T-helper 1 cell treated with Interleukin-12 subunit alpha and Interleukin-12 subunit beta and Interleukin-4 antibody, amounts not matched to agents 30 ng/mL and 1 ng/mL, for 36 hours (primary cell): Measurements from ENCODE around the gene LIPC. TPM values are rescaled to one million over a fixed set of nuclear protein-coding genes. Genes with fewer than 3 reads are reported as not detected.

Experiments used
- intact Hi-C: fragments of 100-400 bp; cut with micrococcal nuclease; formaldehyde crosslinking; loops from one replicate; pipeline ENCODE4 v1.15.1; 2024
- total RNA-seq: library from RNA; stranded (reverse); gene quantifications from 2 replicates; pipeline ENCODE4 v1.2.3, GENCODE V29; 2022

Gene LIPC
- total RNA-seq, 1 donor from 2014 or later, result 4.4 TPM

DNA sequence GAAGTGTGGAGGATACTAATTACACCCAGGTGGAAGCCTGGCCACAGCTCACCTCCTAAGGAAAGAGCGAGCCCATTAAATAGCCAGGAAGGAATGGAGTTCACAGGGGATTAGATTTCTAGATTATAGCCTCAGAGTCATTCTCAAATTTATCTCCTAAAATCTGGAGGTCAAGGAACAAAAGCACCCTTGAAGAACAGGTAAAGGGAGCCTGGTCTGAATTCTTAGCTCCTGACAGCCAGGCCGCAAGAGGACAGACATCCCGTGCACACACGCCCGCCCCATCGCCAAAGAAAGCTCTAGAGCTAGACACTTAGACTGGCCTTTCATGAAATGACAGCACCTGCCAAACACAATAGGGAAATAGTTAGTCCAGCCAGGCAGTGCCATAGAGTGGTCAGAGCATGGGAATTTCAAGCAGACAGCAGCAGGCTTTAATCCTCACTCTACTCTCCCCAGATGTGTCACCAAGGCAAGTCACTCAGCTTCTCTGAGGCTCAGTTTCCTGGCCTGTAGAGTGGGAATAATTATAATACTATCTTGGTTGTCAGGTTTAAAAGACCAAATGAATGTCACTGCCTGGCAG, 59.2 kb downstream of the LIPC start:
- intact Hi-C loops, result no loop called here

DNA sequence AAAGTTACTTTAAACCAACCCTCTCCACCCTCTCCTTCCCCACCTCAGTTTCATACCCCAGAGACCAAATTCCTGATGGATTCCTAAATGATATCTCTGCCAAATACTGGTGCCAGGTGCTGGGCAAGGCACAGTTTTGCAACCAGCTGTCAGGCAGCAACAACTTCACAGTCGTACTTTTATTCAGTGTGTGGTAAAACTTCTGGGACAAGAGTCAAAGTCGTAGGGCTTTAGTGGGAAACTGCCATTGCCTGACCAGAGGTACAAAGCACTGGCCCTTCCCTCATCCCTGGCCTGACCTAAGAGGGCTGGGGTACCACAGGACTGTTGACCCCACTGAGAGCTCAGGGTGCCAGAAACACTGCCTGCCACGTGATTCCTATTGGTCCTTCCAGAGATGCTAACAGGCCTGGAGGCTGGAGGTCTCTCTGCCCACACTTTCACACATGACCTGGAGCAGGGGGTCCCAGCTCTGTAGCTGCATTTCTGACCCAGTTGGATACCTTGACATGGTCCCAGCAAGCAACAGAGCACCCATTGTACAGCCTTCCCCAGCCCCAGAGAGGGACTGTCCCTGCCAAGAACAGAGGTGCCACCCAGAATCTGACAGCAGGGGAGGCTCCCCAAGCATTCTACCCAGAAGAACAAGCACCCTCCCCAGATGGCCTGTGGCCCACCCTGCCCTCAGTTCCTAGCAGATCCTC, 59.9 kb downstream of the LIPC start:
- intact Hi-C loops, result no loop called here

DNA sequence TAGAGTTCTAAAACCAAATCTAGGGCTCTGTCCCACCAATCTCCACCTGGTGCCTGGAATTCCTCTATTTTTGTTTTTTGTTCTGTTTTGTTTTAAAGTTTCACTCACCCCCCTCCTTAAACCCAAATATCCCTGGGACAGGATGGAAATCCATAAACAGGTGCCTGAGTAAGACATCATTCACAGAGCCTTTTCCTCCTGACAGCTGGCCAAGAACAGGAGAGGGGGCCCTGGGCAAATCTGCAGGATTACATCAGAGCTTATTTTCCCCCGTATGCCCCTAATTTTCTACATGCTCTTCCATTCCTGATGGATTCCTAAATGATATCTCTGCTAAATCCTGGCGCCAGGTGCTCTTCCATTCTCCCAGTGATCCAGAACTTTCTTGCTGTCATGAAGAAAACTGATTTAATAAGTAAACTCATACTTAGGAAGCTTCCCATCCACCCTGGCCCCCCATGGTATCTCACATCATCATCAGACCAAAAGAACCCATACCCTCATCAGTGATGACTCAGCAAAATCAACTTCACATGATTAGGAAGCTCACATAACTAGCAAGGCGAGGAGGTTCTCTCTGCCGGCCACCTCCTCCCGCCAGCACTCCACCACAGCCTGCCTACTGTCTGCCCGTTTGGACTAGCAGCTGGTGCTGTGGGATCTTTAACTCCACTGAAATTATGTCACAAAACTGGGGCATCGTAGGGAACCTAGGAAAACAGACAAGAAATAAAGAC, 61.0 kb downstream of the LIPC start:
- intact Hi-C loops, result no loop called here

DNA sequence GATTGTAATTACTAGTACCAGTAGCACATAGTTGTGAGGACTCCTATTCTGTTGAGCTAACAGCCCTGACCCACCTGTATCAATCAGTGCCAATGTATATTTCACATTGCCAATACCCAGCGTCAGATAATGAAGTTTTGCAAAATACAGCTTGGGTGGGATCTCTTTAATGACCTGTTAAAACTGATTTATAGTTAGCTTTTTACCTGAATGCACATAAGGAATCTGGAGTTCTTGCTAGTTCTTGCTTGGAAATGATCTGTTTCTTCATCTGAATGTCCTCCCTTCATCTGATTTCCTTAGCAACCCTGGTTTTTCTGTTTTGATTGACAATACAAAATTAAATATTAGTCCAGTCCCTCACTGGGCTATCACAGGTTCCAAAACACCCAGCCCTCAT, 62.8 kb downstream of the LIPC start:
- intact Hi-C loops, result no loop called here

DNA sequence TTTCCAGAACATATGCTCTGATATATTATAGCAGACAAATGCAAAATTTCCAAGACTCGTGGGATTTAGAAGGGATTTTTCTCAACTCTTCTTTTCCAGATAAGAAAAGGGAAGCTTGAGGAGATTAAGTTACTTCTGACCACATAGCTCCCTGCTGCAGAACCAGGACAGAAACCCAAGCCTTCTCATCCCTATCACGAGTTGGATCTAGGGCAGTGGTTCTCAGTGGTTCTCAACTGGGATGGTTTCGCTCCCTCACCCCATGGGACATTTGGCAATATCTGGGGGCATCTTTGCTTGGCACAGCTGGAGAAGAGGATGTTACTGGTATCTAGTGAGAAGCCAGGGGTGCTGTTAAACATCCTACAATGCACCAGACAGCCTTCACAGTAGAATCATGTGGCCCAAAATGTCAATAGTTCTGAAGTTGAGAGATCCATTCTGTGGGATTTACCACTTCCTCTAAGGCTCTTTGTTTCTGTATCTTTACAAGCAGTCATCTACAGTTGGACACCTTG, 64.2 kb downstream of the LIPC start:
- intact Hi-C loops, result loop anchor here (1.0 kb wide), 2 partner anchors 8 to 12 kb away; no protein-coding TSS in a partner anchor

DNA sequence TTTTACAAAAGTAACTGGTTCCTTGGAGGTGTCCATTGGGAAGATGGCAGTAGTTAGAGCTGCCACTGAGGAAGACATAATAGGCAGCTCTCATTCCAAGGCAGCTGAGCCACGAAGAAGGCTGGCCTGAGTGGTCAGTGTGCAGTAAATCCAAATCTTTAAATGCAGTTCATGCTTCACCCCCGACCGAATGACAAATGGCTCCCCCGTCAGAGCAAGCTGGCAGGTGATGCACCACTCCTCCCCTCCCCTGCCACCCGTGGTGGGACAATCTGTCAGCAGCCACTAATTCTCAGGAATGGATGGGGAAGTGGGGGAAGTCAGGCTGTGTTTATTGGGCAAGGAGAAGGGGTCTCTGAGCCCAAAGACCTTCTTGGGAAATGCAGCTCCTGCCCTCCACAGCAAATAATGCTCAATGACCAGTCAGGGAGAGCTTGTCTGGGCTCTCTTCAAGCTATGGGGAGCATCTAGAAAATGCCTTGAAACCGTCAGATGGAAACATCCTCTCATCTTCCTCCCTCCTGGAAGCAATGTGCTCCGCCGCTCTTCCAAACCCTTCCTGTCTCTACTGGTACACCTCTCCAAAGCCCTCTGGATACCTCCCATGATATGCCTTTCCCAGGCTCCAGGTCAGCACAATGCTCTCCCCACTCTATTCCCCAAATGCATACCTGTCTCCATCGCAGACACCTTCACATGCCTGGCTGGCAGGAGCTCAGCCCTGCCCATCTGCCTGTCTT, 65.4 kb downstream of the LIPC start:
- intact Hi-C loops, result no loop called here

DNA sequence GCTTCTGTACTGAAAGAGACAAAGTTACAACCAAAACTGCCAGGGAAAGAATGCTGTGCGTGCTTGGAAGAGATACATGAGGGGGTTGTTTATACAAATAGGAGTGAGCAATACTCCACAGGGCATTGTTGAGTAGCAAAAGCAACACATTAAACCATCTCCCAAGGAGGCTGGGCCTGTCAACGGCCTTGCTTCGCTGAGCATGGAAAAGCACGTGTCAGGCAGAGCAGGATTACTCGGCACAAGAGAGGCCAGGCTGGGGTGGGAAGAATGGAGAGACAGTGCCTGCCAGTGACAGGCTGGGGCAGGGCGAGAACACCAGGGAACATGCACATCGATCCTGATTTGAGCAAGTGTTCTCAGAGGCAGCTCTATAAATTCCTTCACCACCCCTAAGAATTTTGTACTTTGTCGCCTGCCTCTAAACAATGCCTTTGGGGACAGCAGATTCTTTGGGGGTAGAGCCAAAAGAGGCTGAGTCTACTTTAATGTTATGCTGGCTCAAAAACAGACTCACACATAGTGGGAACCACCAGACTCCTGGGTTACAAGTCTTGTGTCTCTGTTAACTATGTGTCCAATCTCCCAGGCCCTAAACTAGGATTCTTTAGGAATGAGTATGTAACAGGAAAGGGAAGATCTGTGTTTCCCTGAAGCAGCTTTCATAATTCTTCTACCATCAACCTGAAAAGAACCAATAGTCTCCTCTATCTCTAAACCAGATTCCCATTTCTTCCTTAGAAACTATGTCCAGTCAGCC, 67.2 kb downstream of the LIPC start:
- intact Hi-C loops, result no loop called here

DNA sequence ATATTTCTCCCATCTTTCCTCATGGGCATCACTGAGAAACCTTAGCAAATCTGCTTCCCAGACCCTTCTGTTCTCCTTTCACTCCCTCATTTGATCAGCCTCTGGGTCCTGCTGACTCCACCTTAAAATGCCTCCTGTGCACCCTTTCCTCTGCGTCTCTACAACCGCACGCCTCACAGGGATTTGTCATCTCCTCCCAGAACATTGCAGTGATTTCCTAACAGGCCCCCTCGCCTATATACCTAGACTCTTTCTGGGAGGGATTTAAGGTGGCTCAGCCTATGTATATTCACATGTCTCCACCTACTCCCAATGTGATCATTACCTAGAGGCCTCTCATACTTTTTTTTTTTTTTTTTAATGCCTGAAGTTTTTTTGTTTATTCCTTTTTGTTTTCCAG, 69.2 kb downstream of the LIPC start:
- intact Hi-C loops, result no loop called here

DNA sequence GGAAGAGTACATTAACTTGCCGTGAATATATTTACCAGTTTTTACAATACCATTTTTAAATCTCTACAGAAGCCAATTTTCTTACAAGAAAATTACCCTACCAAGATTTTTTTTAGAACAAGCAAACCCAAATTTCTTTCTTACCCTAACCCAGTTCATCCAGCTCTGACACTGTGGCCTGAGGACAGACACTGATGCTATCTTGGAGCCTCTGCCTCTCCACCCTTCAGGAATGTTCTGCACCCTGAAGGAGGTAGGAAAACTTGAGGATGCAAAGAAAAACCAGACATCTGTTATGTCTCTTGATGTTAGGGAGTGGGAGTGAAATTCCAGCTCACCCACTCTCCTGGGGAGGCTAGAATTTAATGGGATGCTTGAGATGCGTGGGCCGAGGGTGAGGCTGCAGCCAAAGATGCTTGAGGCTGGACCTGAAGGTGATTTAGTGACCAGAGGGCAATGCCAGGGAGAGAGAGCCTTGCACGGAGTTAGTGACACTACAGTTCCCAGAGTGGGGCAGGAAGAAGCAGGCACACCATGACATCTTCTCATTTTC, 69.9 kb downstream of the LIPC start:
- intact Hi-C loops, result no loop called here

DNA sequence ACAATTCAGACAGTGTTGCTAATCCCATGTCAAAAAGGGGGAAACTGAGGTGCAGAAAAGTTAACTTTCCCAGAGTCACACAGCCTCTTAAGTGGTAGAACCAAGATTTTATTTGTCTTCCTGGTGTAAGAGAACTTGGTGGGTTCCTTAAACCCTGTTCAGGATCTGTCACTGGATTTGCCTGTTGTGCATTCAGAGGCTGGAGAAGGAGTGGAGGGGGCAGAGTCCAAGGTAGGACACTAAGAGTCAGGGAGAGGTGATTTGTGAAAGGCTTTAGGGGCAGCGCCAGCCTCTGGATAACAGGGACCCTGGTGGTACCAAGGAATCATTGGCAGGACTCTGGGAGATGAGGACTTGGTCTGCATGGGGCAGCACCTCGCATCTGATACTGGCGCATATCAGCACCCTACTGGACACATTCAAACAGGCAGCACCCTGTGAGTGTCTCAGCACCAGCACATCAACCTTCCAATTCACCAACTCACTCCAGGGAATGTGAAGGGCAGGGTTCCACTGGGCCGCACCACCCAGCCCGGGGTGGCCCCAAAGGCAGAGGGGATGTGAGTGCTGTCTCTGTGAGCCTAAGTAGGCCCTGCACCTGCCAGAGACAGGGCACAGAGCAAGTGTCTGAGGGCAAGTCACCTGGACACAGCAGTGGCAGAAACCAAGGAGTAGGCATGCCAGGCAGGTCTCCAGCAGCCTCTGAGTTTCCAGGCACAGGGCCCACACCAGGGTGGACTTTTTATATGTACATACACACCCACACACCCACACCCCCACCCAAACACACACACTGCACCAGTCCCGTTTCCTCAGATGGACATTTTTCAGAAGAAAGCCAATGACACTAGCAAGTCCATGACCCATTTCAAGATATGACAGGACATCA, 71.6 kb downstream of the LIPC start:
- intact Hi-C loops, result loop anchor here (1.0 to 2.0 kb wide), 2 partner anchors 7 to 19 kb away; no protein-coding TSS in a partner anchor

DNA sequence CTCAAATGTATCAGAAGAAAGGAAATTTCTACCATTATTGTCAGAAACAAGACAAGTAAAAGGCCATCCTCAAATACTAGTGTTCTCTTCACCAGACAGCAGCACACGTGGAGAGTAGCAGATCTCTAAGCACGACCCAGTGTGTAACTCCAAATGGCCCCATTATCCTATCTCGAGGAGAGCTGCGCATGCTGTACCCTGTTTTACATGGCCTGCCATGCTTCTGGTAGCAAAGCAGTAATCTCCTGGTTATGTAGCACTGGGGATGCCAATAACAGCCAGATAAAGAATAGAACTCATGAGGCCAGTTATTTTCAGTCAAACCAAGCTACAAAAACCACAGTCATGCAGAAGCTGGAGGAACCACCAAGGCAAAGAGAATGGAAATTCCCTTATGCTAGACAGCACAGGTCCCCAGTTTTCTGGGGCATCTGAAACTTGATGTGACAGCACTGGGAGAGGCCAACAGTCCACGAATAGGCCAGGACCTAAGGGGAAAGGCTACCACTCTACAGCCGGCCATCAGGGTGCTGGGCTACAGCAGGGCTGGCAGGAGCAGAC, 73.0 kb downstream of the LIPC start:
- intact Hi-C loops, result loop anchor here (1.0 to 2.0 kb wide), 2 partner anchors 8 to 20 kb away; no protein-coding TSS in a partner anchor

DNA sequence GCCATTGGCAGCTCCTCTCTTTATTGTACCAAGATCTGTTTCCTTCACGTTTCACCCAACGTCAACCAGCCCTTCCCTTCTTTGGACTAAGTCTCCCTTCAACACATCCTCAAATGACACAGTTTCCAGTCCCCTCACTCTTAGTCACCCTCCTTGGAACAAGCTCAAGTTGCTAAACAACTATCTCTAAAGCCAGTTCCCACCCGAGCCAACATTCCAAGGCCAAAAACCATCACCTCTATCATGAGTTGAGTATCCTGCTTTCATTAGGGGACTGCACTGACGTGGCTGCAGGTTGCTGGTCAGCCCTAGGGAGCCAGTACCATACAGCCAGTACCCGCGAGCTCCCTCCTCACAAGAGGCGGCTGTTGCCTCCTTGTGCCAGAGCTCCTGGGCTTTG, 73.8 kb downstream of the LIPC start:
- intact Hi-C loops, result loop anchor here (2.0 kb wide), 1 partner anchor 21 kb away; no protein-coding TSS in a partner anchor

DNA sequence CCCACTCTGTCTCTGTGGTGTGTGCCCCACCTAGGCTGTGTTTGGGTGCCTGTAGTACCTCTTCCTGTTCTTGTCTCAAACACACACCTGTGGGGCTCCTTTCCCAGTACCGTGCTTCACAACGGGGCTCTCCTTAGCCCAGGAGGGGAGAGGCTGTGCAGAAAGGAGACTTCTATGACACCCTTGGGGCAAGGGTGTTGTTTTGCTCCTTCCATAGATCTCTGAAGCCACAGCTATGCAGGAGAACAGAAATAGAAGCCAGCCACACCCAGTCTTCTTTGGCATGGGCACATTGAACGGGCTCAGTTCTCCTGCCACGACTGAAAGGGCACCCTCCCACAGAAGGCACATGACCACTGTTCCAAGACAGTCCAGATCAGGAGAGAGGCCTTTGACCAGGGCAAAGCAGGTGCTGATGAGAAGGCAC, 74.3 kb downstream of the LIPC start:
- intact Hi-C loops, result no loop called here

DNA sequence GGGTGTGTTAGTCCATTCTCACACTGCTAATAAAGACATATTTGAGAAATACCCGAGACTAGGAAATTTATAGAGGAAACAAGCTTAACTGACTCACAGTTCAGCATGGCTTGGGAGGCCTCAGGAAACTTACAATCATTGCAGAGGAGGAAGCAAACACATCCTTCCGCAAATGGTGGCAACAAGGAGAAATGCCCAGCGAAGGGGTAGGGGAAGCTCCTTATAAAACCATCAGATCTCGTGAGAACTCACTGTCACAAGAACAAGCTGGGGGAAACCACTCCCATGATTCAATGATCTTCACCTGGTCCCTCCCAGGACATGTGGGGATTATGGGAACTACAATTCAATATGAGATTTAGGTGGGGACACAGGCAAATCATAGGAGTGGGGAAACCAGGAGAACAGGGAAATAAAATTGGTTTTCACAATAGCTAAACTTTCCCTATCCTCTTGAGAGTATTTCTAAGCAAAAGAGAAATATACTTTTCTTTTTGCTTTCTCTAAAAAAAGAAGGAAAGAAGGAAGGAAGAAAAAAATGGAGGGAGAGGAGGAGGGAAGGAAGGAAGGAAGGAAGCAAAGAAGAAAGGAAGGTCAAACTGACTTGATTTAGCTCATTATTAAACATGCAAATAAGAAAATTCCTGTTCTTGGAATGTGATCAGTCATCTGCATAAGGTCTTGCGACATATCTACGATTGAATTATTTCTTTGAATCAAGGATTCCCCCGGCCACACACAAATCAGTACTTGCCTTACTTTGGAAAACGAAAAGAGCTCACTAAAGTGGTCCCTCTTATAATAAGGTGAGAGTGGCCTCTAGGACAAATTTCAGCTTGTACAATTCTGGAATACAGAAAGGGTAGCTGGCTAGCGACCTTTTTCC, 75.2 kb downstream of the LIPC start:
- intact Hi-C loops, result loop anchor here (1.0 kb wide), 1 partner anchor 8 kb away; no protein-coding TSS in a partner anchor

DNA sequence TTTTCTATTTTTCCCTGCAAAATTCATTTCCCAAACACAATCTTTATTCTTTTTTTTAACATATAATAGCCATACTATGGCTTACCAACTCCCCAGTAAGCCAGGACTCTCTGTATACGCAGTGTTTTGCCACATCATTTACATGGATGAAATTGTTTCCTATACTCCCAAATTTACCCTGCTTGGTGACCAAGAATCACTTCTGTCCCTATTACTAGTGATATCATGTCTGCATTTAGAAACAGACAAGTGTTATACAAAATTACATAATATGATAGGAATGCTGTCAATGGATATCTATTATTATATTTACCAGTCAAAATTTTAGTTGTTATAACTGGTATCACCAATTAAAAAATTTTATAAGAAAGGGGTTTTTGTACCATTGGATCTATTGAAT, 77.8 kb downstream of the LIPC start:
- intact Hi-C loops, result no loop called here

DNA sequence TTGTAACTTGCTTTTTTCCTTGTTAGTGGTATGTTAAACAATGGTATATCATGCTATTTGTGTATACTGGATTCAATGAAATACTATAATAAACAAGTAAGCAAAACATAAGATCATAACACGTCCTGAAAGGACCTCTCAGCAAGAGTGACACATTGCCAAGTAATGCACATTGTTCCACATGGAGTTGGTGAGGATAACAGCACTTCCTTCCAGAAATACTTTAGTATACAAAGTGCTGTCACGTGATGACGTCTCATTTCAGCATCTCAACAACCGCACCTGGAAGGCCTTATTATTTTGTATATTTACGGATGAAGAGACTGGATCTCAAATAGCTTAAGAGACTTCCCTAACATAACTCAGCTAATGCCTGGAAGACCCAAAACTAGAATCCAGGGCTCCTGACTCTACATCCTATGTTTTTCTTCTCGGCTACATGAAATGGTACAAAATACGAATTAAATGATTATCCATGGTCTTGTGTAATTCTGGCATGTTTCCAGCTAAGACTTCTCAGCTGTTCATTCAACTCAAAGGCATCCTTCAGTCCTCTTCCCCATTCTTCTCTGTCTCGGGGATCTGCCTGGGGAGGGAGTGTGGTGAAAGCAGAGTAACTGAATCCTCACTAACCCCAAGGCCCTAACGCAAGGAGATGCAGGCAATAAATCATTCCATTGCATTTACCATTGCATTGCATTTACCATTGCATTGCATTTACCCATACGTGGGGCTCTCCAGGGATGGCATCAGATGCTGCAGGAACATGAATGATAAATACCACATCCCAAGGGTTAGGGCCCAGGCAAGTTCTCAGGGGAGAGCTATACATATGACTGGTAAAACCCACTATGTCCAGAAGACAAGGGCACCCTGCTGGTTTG, 79.2 kb downstream of the LIPC start:
- intact Hi-C loops, result no loop called here

DNA sequence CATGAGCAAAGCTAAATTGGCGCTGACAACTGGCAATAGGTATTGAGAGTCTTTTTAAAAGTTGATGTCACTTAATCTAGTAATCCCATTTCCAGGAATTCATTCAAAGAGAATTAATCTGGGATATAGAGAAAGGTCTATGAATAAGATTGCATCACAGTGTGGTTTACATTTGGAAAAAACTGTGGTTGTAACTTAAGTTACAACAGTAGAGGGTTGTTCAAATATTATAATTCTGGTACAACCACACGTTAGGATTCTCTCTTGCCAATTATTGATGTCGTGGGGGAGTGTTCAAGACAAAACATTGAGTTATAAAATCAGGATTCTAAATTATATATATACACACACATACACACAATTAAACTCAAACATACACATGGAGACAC, 79.8 kb downstream of the LIPC start:
- intact Hi-C loops, result no loop called here
